ENCODE measurements around the gene OBSCN.

Gene OBSCN, protein sequence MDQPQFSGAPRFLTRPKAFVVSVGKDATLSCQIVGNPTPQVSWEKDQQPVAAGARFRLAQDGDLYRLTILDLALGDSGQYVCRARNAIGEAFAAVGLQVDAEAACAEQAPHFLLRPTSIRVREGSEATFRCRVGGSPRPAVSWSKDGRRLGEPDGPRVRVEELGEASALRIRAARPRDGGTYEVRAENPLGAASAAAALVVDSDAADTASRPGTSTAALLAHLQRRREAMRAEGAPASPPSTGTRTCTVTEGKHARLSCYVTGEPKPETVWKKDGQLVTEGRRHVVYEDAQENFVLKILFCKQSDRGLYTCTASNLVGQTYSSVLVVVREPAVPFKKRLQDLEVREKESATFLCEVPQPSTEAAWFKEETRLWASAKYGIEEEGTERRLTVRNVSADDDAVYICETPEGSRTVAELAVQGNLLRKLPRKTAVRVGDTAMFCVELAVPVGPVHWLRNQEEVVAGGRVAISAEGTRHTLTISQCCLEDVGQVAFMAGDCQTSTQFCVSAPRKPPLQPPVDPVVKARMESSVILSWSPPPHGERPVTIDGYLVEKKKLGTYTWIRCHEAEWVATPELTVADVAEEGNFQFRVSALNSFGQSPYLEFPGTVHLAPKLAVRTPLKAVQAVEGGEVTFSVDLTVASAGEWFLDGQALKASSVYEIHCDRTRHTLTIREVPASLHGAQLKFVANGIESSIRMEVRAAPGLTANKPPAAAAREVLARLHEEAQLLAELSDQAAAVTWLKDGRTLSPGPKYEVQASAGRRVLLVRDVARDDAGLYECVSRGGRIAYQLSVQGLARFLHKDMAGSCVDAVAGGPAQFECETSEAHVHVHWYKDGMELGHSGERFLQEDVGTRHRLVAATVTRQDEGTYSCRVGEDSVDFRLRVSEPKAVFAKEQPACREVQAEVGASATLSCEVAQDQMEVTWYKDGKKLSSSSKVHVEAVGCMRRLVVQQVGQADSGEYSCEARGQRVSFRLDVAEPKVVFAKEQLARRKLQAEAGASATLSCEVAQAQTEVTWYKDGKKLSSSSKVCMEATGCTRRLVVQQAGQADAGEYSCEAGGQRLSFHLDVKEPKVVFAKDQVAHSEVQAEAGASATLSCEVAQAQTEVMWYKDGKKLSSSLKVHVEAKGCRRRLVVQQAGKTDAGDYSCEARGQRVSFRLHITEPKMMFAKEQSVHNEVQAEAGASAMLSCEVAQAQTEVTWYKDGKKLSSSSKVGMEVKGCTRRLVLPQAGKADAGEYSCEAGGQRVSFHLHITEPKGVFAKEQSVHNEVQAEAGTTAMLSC (N-terminal part only)
- total RNA-seq, result 104 to 316 reads per million in 2 donors

DNA sequence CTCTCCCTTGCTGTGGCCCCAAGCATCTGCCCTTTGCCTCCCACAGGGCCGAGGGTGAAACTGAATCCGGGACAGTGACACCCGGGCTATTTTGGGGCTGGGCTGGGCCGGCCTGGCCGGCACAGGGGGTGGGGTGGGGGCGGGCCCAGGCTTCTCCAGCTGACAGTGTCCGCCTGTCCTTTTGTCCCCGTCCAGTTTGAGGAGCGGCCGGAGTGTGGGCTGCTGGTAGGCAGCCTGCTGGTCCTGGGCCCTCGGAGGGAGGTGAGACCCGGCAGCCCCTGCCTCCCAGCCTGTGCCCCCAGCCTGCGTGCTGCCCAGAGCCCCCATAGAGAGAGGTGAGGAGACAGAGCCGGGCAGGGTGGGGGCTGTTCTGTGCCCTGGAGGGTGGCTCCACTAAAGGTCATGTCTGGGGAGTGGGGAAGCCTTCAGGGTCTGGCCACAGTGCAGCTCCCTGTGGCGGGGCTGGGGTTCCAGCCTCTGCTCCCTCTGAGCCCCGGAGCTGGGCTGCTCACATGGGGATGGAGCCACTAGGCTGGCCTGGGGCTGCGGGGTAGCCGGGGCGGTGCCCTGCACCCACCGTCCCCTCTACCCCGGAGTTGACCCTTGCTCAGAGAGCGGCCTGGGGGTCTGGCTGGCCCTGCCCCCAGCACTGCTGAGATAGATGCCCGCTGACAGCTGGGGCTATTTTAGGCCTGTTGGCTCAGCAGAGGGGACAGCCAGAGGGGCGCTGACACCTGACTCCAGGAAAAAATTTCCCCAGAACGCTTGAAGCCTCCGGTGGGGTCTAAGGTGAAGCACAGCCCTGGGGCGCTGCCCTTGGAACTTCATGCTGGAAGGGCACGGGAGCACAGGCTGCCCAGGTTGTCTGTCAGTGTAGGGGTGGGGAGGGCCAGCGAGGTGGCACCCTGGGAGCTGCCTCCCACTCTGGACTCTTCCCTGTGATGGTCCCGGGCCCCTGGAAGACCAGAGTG, at the start of gene OBSCN:
TSS of gene OBSCN (plus strand) at position 194 of the 971 bp plus-strand sequence. CDS start 3,740 bp downstream, outside the sequence.
- no peak for DNase-seq

DNA sequence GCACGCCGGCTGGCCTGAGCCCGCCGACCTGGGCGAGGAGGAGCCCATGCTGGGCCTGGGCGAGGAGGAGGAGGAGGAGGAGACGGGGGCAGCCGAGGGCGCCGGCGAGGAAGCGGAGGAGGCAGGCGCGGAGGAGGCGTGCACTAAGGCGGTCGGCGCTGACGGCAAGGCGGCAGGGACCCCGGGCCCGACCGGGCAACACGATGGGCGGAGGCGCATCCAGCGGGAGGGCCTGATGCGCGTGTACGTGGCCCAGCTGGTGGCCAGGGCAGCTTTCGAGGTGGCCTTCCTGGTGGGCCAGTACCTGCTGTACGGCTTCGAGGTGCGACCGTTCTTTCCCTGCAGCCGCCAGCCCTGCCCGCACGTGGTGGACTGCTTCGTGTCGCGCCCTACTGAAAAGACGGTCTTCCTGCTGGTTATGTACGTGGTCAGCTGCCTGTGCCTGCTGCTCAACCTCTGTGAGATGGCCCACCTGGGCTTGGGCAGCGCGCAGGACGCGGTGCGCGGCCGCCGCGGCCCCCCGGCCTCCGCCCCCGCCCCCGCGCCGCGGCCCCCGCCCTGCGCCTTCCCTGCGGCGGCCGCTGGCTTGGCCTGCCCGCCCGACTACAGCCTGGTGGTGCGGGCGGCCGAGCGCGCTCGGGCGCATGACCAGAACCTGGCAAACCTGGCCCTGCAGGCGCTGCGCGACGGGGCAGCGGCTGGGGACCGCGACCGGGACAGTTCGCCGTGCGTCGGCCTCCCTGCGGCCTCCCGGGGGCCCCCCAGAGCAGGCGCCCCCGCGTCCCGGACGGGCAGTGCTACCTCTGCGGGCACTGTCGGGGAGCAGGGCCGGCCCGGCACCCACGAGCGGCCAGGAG, 49.5 kb upstream of the OBSCN start:
- no peak for DNase-seq

DNA sequence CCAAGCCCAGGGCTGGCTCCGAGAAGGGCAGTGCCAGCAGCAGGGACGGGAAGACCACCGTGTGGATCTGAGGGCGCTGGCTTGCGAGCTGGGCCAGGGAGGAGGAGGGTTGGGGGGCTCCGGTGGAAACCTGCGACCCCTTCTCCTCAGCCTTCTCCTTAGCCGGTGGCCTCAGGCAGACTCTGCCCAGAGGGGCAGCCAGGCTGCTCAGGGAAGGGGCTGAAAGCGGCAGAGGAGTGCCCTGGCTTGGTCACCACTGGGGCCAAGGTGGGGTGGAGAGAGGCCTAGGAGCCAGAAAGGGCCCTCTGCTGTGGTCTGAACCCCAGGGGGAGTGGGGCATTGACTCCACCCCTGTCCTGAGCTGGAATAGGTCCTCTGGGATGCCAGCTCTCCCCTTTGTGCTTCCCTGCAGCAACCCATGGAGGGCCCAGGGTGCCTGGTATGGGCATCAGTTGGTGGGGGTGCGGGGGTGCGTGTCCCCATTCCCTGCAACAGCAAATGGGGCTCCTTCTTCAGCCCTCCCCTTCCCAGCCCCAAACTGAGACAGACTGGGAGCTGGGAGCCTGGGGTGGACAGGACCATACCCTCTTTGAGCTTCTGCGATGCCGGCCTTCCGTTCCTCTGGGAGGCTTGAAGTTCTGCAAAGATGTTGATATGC, 48.7 kb upstream of the OBSCN start:
- DNase-seq, result no peak

DNA sequence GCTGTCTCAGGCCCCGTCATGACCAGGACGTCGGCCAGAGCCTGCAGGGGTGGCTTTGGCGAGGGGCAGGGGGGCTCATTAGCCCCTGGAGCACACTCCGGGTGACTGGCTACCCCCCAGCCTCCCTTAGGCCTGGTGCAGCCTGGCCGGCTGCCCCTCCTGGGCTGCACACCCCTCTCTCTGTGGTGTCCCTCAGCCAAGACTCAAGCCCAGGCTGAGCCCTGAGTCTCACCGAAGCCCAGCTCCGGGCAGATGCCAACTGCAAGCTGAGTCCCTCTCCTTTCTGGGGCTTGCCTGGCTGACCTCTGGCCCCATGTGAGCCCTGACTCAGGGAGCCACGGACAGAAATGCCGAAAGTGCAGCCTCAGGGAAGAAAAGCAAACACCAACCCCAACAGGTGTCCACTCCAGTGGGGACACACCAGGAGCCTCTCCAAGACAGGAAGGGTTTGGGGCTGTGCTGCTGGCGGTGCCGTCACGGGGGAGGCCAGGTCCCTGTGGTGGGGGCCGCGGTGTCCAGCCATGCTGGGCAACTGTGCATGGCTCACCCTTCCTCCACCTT, 47.6 kb upstream of the OBSCN start:
- no peak for DNase-seq

DNA sequence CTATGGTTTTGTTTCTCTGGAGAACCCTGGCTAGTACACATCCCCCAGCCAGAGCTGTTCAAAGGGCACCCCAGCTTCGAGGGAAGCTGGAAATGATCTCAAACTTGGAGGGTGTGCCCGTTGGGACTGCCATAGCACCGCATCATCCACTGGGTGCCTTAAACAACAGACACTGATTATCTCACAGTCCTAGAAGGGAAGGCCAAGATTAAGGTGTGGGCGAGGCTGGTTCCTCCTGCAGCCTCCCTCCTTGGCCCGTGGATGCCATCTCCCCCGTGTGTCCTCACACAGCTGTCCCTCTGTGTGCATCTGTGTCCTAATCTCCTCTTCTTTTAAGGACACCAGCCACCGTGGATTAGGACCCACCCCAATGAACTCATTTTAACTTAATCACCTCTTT, 46.5 kb upstream of the OBSCN start:
- no peak for DNase-seq

DNA sequence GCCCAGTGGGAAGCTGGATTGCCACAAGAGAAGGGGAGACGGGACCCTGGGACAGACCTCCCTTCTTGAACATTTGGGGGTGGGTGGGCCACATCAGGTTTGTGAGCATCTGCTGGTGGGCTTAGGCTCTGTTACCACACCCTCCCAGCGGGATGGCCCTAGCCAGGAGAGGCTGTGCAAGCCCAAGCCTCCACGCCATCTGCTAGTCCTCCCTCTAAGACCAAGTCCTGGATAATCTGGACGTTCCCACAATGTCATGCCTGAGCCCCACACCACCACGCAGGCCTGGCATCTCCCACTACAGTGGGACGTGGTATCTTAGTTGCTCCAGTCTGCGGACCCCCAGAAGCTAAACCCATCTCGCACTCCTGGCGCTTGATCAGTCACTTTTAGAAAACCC, 46.0 kb upstream of the OBSCN start:
- DNase-seq, result no peak

DNA sequence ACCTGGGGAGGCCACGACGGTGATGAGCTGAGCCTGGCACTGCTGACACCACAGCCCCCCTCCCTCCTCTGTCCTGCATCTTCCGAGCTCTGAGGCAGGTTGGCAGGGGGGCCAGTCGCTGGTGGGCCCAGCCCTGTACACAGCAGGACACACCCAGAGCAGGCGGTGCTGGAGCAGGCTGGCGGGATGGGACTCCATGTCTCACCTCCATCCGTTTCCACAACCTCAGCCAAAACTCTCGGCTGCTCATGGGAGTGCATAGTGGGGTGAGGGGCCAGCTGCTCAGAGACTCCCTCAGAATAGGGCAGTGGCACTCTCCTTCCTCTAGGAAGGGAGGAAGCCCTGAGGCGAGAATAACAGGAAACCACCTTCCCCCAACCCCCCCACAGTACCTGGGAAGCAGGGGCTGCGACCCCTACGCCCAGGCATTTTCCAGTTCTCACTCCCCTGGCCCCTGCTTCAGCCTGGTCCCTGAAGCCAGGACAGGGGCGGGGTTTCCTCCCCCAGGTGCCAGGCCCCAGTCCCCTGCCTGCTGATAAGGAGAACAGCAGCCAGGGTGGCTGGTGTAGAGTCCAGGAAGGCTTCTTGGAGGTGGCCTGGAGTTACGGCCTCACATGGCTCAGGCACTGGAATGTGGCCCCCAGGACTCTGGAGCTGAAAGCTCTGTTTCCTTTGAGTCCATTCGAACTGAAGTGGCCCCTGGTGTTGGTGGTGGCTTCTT, 45.4 kb upstream of the OBSCN start:
- DNase-seq, result no peak

DNA sequence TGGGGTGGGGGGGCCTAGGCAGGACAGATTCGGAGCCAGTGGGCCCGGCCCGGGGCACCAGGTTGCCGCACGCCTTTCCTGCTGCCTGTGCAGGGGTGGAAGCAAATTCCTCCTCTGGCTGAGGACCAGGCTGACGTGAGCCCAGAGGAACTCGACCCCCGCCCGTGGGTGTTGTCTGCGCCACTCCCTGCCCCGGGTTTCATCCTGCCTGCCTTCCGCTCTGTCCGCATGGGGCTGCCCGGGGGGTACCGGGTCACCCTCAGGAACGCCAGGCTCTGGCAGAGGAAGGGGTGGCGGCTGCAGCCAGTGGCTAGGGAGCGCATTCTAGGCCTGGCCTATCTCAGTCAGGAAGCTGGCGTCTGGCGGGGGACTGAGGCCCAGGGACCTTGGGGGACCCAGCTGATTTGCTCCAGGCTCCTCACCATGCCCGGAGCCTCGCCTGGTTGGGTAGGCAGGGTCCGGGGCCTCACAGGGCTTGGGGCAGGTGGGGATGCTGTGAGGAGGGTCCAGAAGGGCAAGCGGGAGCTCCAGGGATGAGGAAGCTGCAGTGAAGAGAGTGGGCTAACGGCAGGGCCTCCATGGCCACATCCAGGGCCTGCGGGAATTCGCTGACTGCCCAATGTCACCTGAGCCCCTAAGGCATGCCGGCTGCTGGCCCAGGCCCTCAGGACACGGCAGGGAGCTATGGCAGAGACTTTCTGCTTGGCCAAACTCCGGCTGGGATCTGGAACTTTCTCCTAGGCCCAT, 44.7 kb upstream of the OBSCN start:
- DNase-seq, result no peak

DNA sequence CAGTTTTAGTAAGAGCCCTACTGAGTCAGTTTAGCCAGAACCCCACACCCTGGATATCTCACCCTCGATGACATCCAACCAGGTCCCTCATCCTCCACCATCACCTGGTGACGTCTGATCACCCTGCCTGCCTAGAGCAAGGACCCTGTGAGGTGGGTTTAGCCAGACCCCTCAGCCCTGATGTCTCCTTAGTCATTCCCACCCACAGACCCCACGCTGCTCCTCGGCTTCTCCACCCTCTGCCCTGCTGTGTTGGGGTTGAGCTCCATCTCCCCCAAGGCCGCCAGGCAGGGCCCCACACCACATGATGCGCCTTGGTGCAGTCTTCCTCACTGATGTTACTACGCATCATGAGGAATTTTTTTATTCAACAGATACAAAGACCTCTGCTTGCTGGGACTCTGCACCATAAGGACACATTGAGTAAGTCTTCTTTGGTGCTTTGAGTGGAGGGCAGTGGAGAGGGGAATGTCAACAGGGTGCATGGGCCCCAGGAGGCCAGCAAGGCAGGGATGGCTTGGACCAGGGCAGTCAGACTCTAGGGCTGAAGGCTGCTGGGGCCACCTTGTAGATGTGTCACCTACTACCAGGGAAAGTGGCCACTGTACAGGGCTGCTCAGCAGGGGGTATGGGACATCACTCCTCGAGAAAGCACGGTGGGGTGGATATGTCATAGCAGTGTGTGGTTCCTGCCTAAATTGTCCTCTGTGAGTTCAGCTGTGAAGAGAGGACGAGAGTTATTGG, 43.9 kb upstream of the OBSCN start:
- no peak for DNase-seq

DNA sequence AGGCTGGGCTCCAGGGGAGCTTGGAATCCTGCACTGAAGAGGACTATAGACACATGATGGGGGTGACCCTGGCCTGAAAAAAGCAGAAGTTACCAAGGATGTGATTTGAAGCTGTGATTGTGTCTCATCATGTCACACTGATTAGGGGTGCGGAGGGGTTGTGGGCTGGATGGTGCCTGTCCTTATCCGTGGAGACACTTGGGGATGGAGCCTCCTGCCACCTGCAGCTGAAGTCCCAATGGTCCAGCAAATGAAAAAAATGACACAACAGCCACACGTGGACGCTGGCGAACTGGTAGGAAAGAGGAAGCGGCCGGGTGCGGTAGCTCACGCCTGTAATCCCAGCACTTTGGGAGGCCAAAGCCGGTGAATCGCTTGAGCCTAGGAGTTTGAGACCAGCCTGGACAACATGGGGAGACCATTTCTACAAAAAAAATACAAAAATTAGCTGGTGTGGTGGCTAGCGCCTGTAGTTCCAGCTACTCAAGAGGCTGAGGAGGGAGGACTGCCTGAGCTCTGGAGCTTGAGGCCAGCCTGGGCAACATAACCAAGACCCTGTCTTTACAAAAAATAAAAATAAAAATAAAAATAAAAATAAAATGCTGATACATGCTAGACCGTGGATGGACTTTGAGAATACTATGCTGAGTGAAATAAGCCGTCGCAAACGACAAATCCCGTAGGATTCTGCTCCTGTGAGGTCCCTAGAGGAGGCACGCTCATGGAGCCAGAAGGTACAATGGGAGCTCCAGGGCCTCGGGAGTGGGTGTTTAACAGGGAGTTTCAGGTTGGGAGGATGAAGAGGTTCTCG, 43.1 kb upstream of the OBSCN start:
- no peak for DNase-seq

DNA sequence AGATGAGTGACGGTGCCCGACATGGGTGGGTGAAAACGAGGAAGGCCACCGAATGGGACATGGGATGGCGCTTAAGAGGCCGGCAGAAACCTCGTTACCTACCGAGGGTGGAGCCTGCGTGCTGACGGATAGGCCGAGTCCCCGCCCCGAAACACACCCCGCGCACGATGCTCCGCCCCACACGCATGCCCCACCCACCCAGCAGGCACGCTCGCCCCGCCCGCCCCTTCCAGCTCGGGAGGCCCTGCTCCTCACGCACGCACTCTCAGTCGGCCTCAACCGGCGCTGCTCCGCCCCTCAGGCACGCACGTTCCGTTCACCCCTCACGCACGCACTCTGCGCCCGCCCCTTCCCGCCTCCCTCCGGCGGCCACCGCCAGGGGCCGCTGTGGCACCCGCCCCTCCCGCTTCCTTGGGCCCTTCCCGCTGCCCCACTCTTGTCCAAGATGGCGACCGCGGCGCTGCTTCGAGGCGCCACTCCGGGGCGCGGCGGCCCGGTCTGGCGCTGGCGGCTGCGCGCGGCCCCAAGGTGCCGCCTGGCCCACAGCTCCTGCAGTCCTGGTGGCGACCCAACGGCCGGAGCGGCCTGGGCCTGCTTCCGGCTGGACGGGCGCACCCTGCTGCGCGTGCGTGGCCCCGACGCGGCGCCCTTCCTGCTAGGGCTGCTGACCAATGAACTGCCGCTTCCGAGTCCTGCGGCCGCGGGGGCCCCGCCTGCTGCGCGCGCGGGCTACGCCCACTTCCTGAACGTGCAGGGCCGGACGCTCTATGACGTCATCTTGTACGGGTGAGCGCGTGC, 42.3 kb upstream of the OBSCN start, which contains the start of gene IBA57:
TSS of gene IBA57 (plus strand) at position 433 of the 798 bp plus-strand sequence. CDS start at position 446, 13 bp downstream.
- DNase-seq, result peak; percentile 100

DNA sequence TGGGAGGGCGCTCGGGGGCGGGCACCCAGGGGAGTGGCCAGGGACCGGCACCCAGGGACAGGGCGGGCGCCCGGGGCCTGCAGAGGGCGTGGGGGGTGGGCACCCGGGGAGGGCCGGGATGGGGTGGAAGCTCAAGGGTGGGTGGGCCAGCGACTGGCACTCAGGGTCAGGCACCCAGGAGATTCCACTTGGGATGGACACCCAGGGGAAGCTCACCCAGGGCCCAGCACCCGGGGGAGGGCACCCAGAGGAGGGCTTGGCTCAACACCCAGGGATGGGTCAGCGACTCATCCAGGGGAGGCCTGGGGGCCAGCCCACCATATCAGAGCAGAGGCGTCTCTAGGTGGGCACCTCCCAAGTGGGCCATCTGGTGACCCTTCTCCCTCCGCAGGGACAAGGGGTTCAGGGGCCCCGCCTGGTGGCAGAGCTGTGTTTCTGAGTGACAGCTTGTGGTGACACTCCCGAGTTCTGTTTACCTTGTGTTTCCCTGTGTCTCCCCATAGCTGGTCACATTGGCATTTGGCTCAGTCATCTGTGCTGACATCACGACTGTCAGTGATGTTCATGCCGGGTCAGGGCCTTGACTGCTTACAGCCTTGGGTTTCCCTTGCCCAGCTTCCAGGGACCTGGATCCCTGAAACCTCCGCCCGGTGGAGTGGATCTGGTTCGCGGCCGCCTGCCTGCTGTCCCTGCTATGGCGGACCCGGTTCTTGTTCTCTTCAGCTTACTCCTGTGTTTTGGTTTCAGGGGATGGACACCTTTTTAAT, 41.5 kb upstream of the OBSCN start:
- DNase-seq, result no peak

DNA sequence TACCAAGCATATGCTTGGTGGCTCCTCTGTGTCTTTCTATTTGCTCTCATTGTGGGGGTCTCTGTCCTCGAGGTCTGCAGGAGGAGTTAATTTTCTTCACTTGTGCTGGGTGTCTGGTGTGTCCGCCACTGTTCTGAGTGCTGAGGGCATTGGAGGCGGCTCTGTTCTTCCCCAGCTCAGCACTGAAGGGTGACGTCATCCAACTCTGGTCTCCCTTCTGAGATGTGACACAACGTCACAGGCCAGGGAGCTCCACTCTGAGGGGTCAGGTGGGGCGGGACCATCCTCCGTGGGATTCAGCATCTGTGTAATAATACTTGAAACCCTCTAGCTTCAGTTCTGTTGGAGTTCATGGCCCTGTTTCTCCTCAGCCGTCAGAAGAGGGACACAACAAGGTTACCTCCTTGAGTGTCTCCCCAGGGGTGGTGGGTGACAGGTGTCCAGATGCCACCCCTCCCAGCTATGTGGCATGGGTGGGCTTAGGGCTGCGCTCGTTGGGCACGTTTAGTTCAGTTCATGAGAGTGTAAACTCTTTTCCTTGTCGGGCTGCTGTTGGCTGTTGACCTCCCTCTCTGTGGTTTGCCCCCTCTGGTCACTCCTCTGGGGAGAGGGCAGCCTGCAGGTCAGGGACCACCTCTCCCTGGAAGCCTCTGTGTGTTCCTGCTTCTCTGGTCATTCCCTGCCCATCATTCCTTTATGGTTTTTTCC, 39.1 kb upstream of the OBSCN start:
- DNase-seq, result no peak

DNA sequence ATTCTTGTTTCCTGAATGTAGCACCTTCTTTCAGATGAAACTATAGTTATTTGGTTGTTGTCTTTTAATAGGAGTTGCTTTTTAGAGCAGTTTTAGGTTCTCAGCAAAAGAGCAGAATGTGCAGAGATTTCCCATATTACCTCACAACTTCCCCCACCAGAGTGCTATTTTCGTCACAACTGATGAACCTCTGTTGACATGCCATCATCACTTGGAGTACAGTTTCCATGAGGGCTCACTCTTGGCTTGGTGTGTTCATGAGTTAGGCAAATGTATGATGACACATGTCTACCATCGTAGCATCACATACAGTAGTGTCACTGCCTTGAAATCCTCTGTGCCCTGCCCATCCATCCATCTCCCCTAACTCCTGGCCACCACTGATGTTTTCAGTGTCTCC, 38.5 kb upstream of the OBSCN start:
- no peak for DNase-seq

Data from activated gamma-delta T cell (primary cell).